NCI-H446 (cell line): ENCODE data around the gene TBCK.
A peak's percentile ranks its signal among the peaks of the same experiment; 100 is the strongest.

Experiments
- DNase-seq, 2 experiments: peaks; one replicate each; lab custom pipeline; 2025; lab: John Stamatoyannopoulos, UW

The TBCK gene

GRCh38 chr4:106315968-106316772, at the start of gene TBCK, which contains the start of gene AIMP1:
TBCK (minus strand) TSS chr4:106316209; CDS start chr4:106308960, 7,249 bp downstream.
AIMP1 (plus strand) TSS chr4:106316550; CDS start chr4:106325010, 8,460 bp downstream.
- peak; percentile 88 to 90 for DNase-seq

- no peak for DNase-seq
Observed at GRCh38 chr4:106365613-106366012, 49.6 kb upstream of the TBCK start.

- no peak for DNase-seq
Observed at GRCh38 chr4:106364282-106364681, 48.3 kb upstream of the TBCK start.

- no peak for DNase-seq
Observed at GRCh38 chr4:106362086-106362825, 46.2 kb upstream of the TBCK start.

- no peak for DNase-seq
Observed at GRCh38 chr4:106358899-106359298, 42.9 kb upstream of the TBCK start.

GRCh38 chr4:106355193-106355592, 39.2 kb upstream of the TBCK start:
- no peak for DNase-seq

GRCh38 chr4:106353786-106354185, 37.8 kb upstream of the TBCK start:
- DNase-seq, result no peak

- DNase-seq, result no peak
Observed at GRCh38 chr4:106351016-106351415, 35.0 kb upstream of the TBCK start.

GRCh38 chr4:106347167-106347566, 31.2 kb upstream of the TBCK start:
- no peak for DNase-seq

GRCh38 chr4:106344647-106344970, 28.6 kb upstream of the TBCK start:
- DNase-seq, result no peak

- DNase-seq, result no peak
Observed at GRCh38 chr4:106343865-106344646, 28.0 kb upstream of the TBCK start.

- DNase-seq, result no peak
Observed at GRCh38 chr4:106340774-106341173, 24.8 kb upstream of the TBCK start.

- DNase-seq, result no peak
Observed at GRCh38 chr4:106339431-106339830, 23.4 kb upstream of the TBCK start.

- no peak for DNase-seq
Observed at GRCh38 chr4:106338671-106339070, 22.7 kb upstream of the TBCK start.

GRCh38 chr4:106337916-106338315, 21.9 kb upstream of the TBCK start:
- DNase-seq, result no peak

GRCh38 chr4:106336618-106337017, 20.6 kb upstream of the TBCK start:
- DNase-seq, result no peak

- DNase-seq, result no peak
Observed at GRCh38 chr4:106334741-106335470, 18.9 kb upstream of the TBCK start.

- no peak for DNase-seq
Observed at GRCh38 chr4:106333186-106333585, 17.2 kb upstream of the TBCK start.

- DNase-seq, result peak in 1 of 2 experiments; percentile 3
Observed at GRCh38 chr4:106329041-106329618, 13.1 kb upstream of the TBCK start.

GRCh38 chr4:106325800-106326199, 9.8 kb upstream of the TBCK start:
- no peak for DNase-seq

- DNase-seq, result no peak
Observed at GRCh38 chr4:106323119-106323518, 7.1 kb upstream of the TBCK start.
